Panc1 (cell line): Measurements from ENCODE around the gene SLAIN2. TPM values are rescaled to one million over a fixed set of nuclear protein-coding genes. Genes with fewer than 3 reads are reported as not detected.

Experiments
- ATAC-seq: fragments of 200-7000 bp; cut with Tn5 transposase; 2 replicates; pipeline ENCODE4 v1.9.1; 2020; ENCODE audit warnings: mild to moderate bottlenecking, moderate library complexity
- BruUV-seq: library from RNA; stranded (reverse); fragments of 400-500 nt; replicated peaks from 2 replicates; lab custom pipeline; 2021; lab: Mats Ljungman, UMichigan
- CTCF ChIA-PET: fragments of 300-600 bp; sonication (Branson Sonifier 250); formaldehyde crosslinking; loops from one replicate; lab custom pipeline; 2022; ENCODE audit warnings: antibody characterized with exemption; lab: Charles Lee
- POLR2A ChIA-PET: fragments of 300-600 bp; sonication (Branson Sonifier 250); formaldehyde crosslinking; loops from one replicate; lab custom pipeline; 2022; ENCODE audit warnings: antibody characterized with exemption; lab: Charles Lee
- DNase-seq: peaks from one replicate; pipeline ENCODE4 v3.0.0-alpha.2; 2010; ENCODE audit warnings: low read depth, low spot score
- H3K27ac ChIP-seq: 2 replicates; pipeline ENCODE4 v1.5.1; 2011; ENCODE audit warnings: mild to moderate bottlenecking, low read length, inconsistent platforms
- H3K27me3 ChIP-seq: fragments of 200-500 bp; sonication (Bioruptor generic); 2 replicates; pipeline ENCODE4 v1.6.0; 2014; ENCODE audit warnings: low read length, inconsistent platforms; ENCODE audit not compliant: control insufficient read depth, insufficient read depth
- H3K36me3 ChIP-seq: fragments of 200-500 bp; sonication (Bioruptor generic); 2 replicates; pipeline ENCODE4 v1.5.1; 2014; ENCODE audit warnings: inconsistent platforms, mild to moderate bottlenecking, low read length, moderate library complexity; ENCODE audit not compliant: control insufficient read depth, insufficient read depth
- H3K4me1 ChIP-seq: 2 replicates; pipeline ENCODE4 v1.5.1; 2011; ENCODE audit warnings: inconsistent platforms, mild to moderate bottlenecking, low read length, moderate library complexity; ENCODE audit not compliant: control insufficient read depth, insufficient read depth
- H3K4me3 ChIP-seq, 2 experiments: 2 replicates each; pipeline ENCODE4 v1.5.1; 2011 to 2012; ENCODE audit warnings: low read depth in 2 of 2, low read length in 2 of 2, mild to moderate bottlenecking in 2 of 2, inconsistent platforms in 1 of 2, moderate library complexity in 1 of 2
- H3K9me3 ChIP-seq: fragments of 200-500 bp; sonication (Bioruptor generic); 2 replicates; pipeline ENCODE4 v1.5.1; 2014; ENCODE audit warnings: low read depth, mild to moderate bottlenecking, inconsistent platforms, low read length, moderate library complexity; ENCODE audit not compliant: control insufficient read depth, insufficient read depth
- POLR2AphosphoS5 ChIP-seq: IDR thresholded peaks from 2 replicates; pipeline ENCODE4 v1.6.1; 2012; ENCODE audit warnings: mild to moderate bottlenecking, low read depth, low read length, moderate library complexity
- SIN3A ChIP-seq: IDR thresholded peaks from 2 replicates; pipeline ENCODE4 v1.6.1; 2012; ENCODE audit warnings: low read depth, mild to moderate bottlenecking, low read length, moderate library complexity, borderline replicate concordance; ENCODE audit not compliant: insufficient read depth
- TCF7L2 ChIP-seq: IDR thresholded peaks from 2 replicates; pipeline ENCODE4 v1.6.1; 2011; ENCODE audit warnings: mild to moderate bottlenecking, low read depth, low read length, inconsistent platforms
- in situ Hi-C: cut with HindIII; loops from 2 replicates; pipeline ENCODE4 v1.10.0; 2016; ENCODE audit warnings: low sequenced_read_pairs, low pct_unique_long_range_greater_than_20kb
- intact Hi-C: fragments of 100-400 bp; cut with micrococcal nuclease; formaldehyde crosslinking; loops from one replicate; pipeline ENCODE4 v1.10.0; 2022; ENCODE audit not compliant: unreplicated experiment
- total RNA-seq: library from RNA; stranded (reverse); gene quantifications from one replicate; pipeline ENCODE4 v1.2.1, GENCODE V29; 2021; ENCODE audit not compliant: unreplicated experiment
- TF ChIP-seq, protein P1 (sequence below), 2 experiments: IDR thresholded peaks; 2 replicates each; pipeline ENCODE4 v1.6.1; 2011 to 2012; ENCODE audit warnings: low read depth in 2 of 2, control low read depth in 1 of 2, low read length in 1 of 2, mild to moderate bottlenecking in 1 of 2, moderate library complexity in 1 of 2; ENCODE audit not compliant: insufficient read depth in 1 of 2
- TF ChIP-seq, protein P2 (sequence below): fragments of 450-650 bp; IDR thresholded peaks from 2 replicates; pipeline ENCODE4 v1.5.1; 2017; ENCODE audit warnings: mild to moderate bottlenecking

Gene SLAIN2
- total RNA-seq, 1 experiment from 2014 or later: 53.2 TPM

DNA sequence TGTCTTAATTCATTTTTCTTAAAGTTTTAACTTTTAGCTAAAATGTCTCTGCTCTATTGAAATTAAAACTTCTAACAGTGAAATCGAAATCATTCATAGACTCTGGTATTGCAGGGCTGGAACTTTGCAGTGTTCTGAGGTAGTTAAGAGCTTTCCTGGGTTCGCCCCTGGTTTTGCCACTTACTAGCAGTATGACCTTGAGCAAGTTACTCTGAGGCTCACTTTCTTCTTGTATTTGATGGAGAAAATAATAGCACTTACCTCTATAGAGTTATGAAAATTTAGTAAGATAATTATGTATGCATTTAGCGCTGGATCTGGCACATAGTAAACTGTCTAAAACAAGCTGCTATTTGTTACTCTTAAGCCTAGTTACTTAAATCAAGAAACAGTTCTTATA lies 1.7 kb downstream of the SLAIN2 start:
- ChIA-PET CTCF (interaction anchor here (0.7 kb wide), 1 partner anchor 60 kb away, joined by 8 read pairs; no protein-coding TSS in a partner anchor), POLR2A (no interaction called here)
- H3K27ac ChIP-seq: peak overlapping the region; percentile 48
- intact Hi-C loops: no loop called here
- H3K4me1 ChIP-seq: peaks cover 9% of the 10 kb centered on the region; the same call in 1 of the 2 replicates
- peak overlapping the region; percentile 84 to 90 for H3K4me3 ChIP-seq
- ATAC-seq: no peak
- no peaks in the 10 kb centered on the region; the same call in 1 of the 2 replicates for H3K36me3 ChIP-seq
- TF ChIP-seq SIN3A: no peak
- TF ChIP-seq, protein P1, sequence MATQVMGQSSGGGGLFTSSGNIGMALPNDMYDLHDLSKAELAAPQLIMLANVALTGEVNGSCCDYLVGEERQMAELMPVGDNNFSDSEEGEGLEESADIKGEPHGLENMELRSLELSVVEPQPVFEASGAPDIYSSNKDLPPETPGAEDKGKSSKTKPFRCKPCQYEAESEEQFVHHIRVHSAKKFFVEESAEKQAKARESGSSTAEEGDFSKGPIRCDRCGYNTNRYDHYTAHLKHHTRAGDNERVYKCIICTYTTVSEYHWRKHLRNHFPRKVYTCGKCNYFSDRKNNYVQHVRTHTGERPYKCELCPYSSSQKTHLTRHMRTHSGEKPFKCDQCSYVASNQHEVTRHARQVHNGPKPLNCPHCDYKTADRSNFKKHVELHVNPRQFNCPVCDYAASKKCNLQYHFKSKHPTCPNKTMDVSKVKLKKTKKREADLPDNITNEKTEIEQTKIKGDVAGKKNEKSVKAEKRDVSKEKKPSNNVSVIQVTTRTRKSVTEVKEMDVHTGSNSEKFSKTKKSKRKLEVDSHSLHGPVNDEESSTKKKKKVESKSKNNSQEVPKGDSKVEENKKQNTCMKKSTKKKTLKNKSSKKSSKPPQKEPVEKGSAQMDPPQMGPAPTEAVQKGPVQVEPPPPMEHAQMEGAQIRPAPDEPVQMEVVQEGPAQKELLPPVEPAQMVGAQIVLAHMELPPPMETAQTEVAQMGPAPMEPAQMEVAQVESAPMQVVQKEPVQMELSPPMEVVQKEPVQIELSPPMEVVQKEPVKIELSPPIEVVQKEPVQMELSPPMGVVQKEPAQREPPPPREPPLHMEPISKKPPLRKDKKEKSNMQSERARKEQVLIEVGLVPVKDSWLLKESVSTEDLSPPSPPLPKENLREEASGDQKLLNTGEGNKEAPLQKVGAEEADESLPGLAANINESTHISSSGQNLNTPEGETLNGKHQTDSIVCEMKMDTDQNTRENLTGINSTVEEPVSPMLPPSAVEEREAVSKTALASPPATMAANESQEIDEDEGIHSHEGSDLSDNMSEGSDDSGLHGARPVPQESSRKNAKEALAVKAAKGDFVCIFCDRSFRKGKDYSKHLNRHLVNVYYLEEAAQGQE (IDR thresholded peaks at IDR 0.05; ENCODE audit: insufficient read depth in 1 of 2, low read depth in 2 of 2, low read length in 1 of 2): no peak
- TF ChIP-seq POLR2AphosphoS5: no peak
- TF ChIP-seq, protein P2, sequence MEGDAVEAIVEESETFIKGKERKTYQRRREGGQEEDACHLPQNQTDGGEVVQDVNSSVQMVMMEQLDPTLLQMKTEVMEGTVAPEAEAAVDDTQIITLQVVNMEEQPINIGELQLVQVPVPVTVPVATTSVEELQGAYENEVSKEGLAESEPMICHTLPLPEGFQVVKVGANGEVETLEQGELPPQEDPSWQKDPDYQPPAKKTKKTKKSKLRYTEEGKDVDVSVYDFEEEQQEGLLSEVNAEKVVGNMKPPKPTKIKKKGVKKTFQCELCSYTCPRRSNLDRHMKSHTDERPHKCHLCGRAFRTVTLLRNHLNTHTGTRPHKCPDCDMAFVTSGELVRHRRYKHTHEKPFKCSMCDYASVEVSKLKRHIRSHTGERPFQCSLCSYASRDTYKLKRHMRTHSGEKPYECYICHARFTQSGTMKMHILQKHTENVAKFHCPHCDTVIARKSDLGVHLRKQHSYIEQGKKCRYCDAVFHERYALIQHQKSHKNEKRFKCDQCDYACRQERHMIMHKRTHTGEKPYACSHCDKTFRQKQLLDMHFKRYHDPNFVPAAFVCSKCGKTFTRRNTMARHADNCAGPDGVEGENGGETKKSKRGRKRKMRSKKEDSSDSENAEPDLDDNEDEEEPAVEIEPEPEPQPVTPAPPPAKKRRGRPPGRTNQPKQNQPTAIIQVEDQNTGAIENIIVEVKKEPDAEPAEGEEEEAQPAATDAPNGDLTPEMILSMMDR: no peak
- TF ChIP-seq TCF7L2: no peak
- H3K27me3 ChIP-seq: no peaks in the 10 kb centered on the region
- no peak for DNase-seq
- BruUV-seq: no TSS peak
- H3K9me3 ChIP-seq: no peaks in the 10 kb centered on the region
- in situ Hi-C loops: no loop called here

DNA sequence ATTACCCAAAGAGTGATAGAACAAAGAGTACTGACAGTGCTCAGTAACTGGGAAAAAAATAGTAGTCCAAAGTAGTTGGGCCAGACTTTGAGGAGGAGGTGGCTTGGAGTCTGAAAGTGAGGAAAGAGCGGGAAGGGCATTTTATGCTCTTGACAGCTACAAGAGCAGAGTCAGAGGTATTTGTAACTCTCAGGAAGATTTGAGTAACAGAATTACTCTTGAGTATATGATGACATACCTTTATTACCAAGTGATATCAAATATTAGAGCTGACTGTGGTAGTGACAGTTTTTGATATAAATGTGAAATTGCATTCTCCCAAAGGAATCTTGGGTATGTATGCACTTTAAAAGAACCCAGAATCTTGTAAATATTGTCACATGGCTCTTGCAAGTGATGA lies 2.2 kb downstream of the SLAIN2 start:
- in situ Hi-C loops: no loop called here
- Histone ChIP-seq H3K27ac (no peak overlapping the region), H3K27me3 (no peaks in the 10 kb centered on the region), H3K36me3 (no peaks in the 10 kb centered on the region; the same call in 1 of the 2 replicates), H3K4me1 (peaks cover 9% of the 10 kb centered on the region; the same call in 1 of the 2 replicates), H3K9me3 (no peaks in the 10 kb centered on the region), H3K4me3 (peak overlapping the region in 1 of 2 experiments; percentile 84; a peak in 2 of 4 replicates)
- no peak for DNase-seq
- no peak for TF ChIP-seq POLR2AphosphoS5
- TF ChIP-seq SIN3A: no peak
- TF ChIP-seq, protein P1 (IDR thresholded peaks at IDR 0.05; ENCODE audit: insufficient read depth in 1 of 2, low read depth in 2 of 2, low read length in 1 of 2): no peak
- TF ChIP-seq, protein P2: no peak
- no peak for TF ChIP-seq TCF7L2
- ChIA-PET POLR2A (no interaction called here), CTCF (no interaction called here)
- intact Hi-C loops: no loop called here
- ATAC-seq: no peak
- TSS peak; percentile 50 for BruUV-seq
